NCI-H82 treated with DMSO at 0.1 percent for 48 hours (cell line): ENCODE data around the gene RBM4B.
A peak's percentile ranks its signal among the peaks of the same experiment; 100 is the strongest.
"Not testable (repeated sequence)": the region's sequence is repeated elsewhere in the genome, so short reads cannot be mapped to it uniquely, and the experiment has no call there.

Source experiments
- DNase-seq: peaks from one replicate; lab custom pipeline; 2025; ENCODE audit not compliant: unreplicated experiment; lab: John Stamatoyannopoulos, UW

Gene RBM4B

DNA sequence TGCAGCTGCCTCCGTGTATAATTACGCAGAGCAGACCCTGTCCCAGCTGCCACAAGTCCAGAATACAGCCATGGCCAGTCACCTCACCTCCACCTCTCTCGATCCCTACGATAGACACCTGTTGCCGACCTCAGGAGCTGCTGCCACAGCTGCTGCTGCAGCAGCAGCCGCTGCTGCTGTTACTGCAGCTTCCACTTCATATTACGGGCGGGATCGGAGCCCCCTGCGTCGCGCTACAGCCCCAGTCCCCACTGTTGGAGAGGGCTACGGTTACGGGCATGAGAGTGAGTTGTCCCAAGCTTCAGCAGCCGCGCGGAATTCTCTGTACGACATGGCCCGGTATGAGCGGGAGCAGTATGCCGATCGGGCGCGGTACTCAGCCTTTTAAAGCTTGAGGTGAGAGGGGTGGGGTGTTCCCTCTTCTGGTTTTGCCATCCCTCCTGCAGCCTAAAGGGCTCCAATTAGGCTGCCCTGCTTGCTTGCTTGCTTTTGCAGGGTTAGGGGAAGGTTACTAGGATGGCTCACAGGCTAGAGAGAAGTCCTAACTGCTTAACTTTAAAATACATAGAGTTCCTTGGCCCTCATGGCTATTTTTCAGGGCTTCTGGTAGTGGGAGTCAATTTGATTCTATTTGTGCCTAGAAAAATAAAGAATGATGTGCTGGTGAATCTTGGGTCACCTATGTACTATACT is 33.8 kb downstream of the RBM4B start:
- no peak for DNase-seq

DNA sequence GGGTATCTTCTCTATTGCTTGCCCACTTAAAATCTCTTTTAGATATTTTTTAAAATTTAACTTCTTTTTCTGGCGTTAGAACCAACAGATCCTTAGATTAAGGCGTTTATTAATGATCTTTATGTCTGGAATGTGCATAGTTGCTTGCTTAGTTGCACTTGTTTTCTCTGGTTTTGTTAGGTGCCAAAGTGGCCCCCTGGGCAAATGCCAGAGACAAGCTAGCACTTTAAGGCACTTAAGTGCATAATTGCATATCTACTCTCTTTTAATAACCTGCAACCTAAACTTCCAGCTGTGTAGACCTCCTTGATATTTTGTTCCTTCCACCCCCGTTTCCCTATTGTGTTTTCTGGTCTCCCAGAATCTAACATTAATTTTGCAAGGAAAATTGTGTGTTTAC is 35.9 kb downstream of the RBM4B start:
- DNase-seq = no peak

DNA sequence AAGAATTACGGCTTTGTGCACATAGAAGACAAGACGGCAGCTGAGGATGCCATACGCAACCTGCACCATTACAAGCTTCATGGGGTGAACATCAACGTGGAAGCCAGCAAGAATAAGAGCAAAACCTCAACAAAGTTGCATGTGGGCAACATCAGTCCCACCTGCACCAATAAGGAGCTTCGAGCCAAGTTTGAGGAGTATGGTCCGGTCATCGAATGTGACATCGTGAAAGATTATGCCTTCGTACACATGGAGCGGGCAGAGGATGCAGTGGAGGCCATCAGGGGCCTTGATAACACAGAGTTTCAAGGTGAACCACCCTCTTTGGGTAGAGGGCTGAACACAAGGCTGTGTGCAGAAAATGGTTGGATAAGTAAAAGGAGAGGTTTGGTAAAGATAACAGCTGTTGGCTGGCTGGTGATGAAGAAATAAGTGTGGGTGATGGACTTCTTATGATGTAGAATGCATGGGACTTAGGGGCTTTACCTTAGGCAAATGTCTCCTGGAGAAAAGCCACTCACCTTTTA is 37.8 kb downstream of the RBM4B start:
- not testable (repeated sequence) for DNase-seq

DNA sequence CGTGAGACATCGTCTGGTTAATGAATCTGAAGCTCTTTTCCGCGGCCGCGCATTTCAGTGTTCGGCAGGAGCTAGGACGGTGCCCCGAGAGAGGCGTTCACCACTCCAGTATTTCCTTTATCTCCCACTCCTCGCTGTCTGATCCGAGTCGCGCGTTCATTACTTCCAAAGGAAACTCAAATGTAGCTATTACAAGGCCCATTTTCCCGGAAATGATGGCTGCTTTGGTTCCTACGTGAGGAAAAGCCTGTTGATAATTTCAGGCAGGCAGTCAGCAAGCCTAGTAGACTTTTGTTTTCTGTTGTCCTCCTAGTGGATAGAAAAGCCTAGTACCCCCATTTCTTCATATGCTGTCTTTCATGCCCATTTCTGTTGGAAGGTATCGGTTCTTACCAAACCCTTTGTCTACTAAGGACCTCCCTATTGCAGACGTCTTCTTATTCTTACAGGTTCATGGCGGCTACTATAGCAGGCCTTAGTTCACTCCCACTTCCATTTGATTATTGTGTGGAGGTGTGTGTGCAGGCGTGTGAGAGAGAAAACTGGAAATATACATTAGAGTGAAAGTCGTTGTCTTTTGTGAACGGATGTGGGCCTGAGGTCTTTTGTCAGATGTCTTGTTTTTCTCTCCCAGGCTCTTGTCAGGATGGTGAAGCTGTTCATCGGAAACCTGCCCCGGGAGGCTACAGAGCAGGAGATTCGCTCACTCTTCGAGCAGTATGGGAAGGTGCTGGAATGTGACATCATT is 38.4 kb downstream of the RBM4B start:
- no peak for DNase-seq

DNA sequence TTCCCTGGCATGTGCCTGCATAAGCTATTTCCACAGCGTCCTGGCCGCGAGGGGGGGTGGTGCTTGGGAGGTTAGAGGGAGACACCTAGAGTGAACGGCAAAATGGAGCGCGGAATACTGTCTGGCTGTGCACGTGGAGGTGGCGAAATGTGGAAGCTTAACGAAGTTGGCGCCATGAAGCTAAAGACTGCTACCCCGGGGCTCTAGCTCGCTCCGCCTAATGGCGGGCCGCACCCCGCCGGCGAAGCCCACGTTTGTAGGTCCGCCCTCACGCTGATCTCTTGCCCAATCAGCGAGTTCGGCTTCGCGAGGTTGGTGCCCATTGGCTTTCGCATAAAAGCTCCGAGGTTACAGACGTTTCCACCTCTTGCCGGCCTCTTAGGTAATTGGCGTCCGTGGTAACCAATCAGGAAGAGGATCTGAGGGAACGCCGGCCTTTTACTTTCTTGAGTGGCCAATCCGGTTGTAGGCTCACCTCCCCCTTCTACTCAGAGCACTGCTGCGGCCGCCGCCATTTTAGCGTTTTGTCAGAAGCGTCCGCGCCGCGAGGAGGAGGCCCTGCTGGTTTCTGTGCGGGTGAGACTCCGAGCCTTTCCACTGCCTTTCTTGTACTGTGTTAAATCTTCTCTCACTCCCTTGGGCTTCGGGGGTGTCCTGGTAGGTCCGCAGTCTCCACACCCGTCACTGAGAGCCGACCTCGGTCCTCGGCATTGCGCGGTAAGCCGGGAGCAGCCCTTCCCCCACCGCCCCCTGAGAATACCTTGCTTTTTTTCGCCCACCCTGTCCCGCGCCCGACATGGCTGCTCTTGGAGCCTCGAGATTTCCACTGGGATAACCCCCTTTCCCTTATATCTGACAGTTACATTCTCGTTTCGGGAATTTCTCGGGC is 39.3 kb downstream of the RBM4B start, which contains the start of gene RBM4:
Gene RBM4, plus strand, starts transcription at position 527 of the 889 bp plus-strand sequence. CDS start 1,009 bp downstream, outside the sequence.
- DNase-seq = peak; percentile 98

DNA sequence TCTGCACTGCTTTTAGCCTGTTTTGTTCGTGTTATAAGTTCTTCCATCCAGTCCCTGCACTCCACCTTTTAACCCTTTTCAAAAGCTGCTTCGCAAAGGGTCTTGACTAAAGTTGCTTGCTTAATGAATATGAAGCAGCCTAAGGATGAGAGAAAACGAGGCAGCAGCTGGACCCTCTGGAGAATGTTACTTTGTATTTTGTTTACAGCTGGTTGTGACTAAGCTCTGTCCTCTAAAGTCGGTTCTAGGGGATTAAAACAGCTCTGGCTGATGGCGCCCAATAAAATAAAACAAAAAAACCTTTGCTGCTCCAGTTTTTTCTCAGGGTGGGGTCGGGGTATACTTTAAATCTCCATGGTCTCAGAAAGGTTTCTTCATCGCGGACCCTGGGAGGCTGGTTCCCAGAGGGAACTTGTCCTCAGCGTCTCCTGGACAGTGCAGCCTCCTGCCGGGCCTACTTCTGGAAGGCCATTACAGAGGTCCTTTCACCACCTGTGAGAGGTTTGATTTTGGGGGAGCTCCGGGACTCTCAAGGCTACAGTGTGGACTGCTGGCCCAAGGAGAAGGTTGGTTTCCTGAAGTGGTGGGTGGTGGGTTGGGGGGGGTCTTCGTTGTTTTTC is 40.0 kb downstream of the RBM4B start:
- DNase-seq = peak; percentile 45

DNA sequence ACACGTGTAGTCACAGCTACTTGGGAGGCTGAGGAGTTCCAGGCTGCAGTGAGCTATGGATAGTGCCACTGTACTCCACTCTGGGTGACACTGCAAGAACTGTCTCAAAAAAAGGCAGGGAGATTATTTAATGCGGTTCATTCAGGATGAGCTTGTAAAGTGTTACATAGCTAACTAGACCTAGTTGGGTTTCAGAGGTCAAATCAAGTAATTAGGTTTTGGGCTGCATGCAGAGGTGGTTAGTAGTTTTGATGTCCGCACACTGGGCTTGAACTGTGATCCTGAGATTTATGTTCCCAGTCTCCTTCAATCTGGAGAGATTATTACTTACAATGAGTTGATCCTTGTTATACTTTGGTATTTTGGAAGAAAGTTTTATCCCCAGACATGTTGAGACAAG is 41.3 kb downstream of the RBM4B start:
- peak; percentile 59 for DNase-seq

DNA sequence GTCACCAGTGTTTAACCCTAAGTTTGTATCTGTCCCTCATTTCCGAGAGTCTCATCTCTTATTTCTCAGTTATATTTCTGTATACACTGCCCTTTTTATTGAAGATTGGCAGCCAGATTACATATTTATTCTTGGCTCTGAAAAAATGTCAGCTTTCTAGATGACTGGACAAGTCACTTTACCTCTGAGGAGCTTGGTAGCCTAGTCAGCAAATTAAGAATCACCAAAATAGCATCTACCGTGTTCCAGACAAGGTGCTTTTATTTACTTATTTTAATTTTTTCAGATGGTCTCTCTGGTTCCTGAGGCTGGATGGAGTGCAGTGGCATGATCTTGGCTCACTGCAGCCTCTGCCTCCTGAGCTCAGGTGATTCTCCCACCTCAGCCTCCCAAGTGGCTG is 44.7 kb downstream of the RBM4B start:
- DNase-seq = no peak

DNA sequence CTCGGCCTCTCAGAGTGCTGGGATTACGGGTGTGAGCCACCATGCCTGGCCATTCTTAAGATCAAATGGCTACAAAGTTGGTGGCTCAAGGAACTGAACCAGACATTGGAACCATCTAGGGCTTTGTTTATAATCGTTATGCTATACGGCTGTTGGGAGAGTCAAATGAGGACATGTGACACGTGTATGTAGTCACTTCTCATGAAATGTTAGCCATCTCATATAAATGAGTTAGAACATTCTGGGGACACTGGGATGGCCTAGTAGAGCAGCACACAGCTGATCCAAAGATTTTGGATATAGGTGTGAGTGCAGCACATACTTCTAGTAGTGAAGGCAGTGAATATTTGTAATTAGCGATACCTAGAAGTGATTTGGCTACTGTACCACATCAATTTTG is 45.8 kb downstream of the RBM4B start:
- DNase-seq = no peak

DNA sequence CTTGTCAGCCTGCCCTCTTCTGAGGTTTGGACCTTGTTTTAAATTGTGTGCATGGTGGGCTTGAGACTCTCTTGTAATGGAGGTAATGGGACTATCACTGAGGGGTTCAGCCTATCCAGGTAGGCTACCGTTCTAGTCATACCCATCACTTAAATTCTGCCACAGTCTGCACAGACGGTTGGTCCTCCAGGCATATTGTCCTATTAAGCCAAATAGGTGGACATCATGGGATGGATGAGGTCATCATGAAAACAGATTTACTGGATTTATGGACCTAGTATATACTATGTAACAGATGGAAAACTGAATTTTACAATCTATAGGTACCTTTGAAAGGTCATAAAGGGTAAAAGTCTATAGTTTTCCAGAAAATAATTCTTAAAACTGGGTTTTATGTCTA is 48.3 kb downstream of the RBM4B start:
- DNase-seq = no peak

DNA sequence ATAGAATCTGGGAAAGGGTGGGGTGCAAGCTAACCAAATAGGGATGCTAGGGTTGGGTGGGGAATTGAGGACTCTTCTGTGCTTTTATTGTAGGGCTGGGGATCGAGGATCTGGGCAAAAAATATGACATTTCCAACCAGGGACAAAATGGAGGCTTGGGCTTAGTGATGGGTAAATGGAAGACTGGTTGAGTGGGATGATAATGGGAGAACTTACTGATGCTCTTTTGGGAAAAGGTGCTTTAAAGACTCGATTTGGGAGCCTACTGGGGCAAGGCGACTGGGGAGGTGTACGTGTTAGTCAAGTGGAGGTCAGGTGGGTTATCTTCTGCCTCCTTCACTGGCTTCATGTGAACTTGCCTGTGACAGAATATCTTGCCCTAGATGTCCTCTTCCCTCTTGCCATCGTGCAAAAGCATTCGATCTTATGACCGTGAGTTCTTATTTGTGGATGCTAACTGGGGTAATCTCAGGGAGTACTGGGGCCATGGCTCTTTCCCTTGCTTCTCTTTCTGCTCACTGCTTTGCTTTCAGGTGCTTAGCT is 49.6 kb downstream of the RBM4B start:
- no peak for DNase-seq

DNA sequence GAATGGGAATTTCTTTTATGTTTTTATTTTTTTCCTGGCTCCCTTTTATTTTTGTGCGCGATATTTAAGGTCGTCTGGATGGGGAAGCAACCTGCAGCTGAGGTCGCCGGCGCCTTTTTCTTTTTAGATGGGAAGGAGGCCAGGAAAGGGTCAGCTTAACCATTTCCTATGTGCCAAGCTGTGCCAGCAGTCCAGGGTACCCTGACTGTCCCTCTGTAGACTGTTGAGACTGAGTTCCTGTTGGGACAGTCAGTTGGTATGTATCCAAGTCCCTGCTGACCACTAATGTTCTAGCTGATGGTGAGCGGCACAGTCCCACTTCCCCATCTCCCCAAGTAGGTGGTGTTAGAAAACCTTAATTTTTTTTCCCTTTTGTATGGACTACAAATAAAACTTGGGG is 50.8 kb downstream of the RBM4B start:
- DNase-seq = no peak

DNA sequence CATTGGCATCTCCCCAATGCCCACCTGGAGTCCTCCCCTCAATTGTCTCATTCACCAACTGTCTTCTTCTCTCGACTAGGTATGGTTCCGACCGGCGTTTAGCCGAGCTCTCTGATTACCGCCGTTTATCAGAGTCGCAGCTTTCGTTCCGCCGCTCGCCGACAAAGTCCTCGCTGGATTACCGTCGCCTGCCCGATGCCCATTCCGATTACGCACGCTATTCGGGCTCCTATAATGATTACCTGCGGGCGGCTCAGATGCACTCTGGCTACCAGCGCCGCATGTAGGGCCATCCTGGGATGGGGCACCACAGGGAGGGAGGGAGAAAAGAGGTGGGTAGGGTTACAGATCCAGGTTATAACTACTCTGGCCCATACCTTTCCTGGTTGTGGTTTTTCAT is 51.3 kb downstream of the RBM4B start:
- DNase-seq = no peak

DNA sequence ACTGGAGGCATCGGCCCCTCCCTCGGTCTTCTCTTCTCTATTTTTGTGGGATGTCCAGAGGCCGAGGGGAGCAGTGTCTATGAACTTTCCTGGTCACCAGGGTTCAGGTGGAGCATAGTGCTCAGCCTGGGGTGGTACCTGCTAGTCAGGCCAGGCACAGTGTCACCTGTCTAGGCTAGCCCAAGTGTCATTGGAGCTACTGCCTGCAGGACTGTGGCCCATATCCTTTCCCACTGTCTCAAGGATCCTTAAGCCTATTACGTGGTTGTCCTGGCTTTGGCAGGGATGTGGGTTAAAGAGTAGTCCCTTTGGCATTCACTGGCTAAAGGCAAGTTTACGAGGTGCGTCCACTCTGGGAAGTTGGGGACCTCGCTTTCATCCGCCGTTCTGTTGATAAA is 51.9 kb downstream of the RBM4B start:
- no peak for DNase-seq

DNA sequence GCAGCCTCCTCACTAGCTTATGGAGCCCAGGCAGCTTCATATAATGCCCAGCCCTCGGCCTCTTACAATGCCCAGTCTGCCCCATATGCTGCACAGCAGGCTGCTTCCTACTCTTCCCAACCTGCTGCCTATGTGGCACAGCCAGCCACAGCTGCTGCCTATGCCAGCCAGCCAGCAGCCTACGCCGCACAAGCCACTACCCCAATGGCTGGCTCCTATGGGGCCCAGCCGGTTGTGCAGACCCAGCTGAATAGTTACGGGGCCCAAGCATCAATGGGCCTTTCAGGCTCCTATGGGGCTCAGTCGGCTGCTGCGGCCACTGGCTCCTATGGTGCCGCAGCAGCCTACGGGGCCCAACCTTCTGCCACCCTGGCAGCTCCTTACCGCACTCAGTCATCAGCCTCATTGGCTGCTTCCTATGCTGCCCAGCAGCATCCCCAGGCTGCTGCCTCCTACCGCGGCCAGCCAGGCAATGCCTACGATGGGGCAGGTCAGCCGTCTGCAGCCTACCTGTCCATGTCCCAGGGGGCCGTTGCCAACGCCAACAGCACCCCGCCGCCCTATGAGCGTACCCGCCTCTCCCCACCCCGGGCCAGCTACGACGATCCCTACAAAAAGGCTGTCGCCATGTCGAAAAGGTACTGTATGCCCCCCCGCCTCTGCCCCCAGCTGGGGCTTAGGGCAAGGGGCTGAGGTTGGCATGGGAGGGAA is 52.5 kb downstream of the RBM4B start:
- no peak for DNase-seq

DNA sequence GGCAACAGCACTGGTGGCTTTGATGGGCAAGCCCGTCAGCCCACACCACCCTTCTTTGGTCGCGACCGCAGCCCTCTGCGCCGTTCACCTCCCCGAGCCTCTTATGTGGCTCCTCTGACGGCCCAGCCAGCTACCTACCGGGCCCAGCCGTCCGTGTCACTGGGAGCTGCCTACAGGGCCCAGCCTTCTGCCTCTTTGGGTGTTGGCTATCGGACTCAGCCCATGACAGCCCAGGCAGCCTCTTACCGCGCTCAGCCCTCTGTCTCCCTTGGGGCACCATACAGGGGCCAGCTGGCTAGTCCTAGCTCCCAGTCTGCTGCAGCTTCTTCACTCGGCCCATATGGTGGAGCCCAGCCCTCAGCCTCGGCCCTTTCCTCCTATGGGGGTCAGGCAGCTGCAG is 53.2 kb downstream of the RBM4B start:
- DNase-seq = no peak

DNA sequence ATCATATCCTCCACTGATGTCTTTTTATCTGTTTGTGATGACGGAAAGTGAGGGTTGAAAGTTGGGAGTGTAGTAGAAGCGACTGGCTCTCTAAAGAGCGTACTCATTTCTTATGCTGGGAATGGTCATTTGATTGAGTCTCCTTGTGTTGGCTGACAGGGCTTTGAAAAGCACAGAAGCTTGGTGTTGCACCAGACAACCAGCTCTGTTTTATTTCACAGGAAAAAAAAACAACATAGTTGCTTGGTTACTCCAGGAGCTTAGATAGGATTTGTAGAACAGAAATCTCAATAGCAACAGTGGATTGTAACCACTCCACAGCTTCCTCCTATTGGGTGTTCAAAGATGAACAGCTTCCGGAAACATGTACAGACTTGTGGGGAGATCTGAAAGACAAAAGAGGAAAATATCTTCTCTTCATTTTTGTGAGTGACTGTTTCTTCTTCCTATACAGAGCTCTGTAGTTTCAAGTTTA is 58.6 kb downstream of the RBM4B start:
- DNase-seq = no peak

DNA sequence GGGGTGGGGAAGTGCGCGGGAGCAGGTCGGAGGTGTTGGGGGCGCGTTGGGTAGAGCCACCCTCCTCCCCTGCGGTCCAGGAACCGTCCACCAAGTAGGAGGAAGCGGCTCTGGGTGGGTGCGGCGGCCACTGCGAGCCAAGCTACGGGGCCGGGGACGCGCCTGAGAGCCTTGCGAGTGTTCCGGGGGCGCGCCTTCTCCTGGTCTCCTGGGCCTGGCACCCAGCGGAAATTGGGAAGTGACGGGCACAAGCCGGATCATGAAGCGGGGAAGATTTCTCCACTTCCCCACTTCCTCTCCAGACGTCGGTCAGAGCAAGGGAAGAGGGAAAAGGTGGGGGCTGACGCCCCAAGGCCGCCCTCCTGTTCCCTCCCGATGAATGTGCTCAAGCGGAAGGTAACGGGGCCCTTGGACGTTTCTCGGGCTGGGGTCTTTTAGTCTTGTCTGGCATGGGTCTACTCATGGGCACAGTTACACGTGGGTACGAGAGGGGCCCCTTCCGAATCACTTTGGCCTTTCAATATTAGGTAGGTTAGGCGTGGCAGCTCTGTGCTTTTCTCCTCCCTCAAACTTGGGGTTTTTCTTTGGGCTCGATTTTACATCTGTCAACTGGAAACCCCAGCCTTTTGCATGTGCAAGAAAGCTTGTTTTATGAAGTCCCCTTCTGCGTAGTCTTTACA is 60.4 kb downstream of the RBM4B start:
- DNase-seq = no peak

DNA sequence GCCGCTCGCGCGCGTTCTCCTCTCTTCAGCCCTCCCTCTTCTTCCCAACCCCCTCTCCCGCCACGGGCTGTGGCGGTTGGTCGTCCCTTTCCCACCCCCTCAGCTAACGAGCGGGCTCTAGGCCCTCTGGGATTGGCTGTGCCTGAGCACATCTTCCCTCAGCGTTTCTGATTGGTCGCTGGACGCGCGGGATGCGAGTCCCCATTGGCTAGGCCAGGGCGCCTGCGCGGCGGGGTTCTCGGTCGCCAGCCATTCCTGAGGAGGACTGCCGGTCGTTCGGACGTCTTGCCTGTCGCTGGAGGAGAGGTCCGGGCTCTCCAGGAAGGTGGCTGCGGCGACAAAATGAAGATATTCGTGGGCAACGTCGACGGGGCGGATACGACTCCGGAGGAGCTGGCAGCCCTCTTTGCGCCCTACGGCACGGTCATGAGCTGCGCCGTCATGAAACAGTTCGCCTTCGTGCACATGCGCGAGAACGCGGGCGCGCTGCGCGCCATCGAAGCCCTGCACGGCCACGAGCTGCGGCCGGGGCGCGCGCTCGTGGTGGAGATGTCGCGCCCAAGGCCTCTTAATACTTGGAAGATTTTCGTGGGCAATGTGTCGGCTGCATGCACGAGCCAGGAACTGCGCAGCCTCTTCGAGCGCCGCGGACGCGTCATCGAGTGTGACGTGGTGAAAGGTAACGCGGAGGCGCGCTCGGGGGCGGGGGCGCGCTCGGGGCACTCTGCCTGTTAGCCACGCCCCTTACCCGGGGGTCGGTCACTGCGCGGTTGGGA is 61.1 kb downstream of the RBM4B start, which contains the start of gene RBM14:
Gene RBM14, plus strand, starts transcription at position 252 of the 776 bp plus-strand sequence. Its CDS starts 91 bp downstream, at position 343.
- peak; percentile 92 for DNase-seq
